ENCODE data around the gene RPL5. TPM values are rescaled to one million over a fixed set of nuclear protein-coding genes. Genes with fewer than 3 reads are reported as not detected.

The RPL5 gene
- total RNA-seq, 1 donor from 2014 or later, result 713 TPM

DNA sequence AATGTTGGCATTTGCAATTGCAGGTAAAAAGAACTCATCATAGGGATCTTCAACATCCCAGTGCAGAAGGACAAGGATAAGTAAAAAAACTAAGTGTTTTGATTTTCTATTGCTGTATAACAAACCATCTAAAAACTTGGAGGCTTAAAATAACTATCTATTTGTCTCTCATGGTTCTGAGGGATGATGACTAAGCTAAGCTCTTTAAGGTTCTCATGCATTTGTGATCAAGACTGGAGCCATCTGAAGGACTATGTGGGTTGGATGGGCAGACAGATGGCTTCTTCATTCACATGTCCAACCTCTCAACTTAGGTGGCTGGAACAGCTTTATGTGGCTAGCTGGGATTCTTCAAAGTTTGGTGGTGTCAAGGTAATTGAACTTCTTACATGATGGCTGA is 51.5 kb downstream of the RPL5 start:
- no peaks in the 10 kb centered on the region for H3K36me3 ChIP-seq
- H3K9me3 ChIP-seq, result no peaks in the 10 kb centered on the region
- ATAC-seq, result no peak
- H3K27ac ChIP-seq, result no peak overlapping the region
- no peak for DNase-seq
- H3K27me3 ChIP-seq (ENCODE audit: low read depth), result no peaks in the 10 kb centered on the region
- H3K4me3 ChIP-seq, result no peak overlapping the region
- intact Hi-C loops (cut with DNase I), result no loop called here
- H3K4me1 ChIP-seq, result peaks cover under 1% of the 10 kb centered on the region
- TF ChIP-seq, protein P1, sequence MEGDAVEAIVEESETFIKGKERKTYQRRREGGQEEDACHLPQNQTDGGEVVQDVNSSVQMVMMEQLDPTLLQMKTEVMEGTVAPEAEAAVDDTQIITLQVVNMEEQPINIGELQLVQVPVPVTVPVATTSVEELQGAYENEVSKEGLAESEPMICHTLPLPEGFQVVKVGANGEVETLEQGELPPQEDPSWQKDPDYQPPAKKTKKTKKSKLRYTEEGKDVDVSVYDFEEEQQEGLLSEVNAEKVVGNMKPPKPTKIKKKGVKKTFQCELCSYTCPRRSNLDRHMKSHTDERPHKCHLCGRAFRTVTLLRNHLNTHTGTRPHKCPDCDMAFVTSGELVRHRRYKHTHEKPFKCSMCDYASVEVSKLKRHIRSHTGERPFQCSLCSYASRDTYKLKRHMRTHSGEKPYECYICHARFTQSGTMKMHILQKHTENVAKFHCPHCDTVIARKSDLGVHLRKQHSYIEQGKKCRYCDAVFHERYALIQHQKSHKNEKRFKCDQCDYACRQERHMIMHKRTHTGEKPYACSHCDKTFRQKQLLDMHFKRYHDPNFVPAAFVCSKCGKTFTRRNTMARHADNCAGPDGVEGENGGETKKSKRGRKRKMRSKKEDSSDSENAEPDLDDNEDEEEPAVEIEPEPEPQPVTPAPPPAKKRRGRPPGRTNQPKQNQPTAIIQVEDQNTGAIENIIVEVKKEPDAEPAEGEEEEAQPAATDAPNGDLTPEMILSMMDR (IDR thresholded peaks at IDR 0.05), result no peak

DNA sequence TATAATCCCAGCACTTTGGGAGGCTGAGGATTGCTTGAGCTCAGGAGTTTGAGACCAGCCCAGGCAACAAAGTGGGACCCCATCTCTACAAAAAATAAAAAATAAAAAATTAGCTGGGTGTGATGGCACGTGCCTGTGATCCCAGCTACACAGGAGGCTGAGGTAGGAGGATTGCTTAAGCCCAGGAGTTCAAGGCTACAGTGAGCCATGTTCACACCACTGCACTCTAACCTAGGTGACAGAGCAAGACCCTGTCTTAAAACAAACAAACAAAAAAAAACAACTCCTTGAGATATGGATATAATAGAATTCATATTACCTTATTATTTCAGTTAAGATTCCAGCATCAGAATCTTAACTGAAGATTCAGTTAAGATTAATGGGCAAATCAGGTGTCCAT is 52.4 kb downstream of the RPL5 start:
- no peak overlapping the region for H3K4me3 ChIP-seq
- H3K27me3 ChIP-seq (ENCODE audit: low read depth), result no peaks in the 10 kb centered on the region
- H3K36me3 ChIP-seq, result no peaks in the 10 kb centered on the region
- TF ChIP-seq, protein P1 (IDR thresholded peaks at IDR 0.05), result no peak
- H3K4me1 ChIP-seq, result no peaks in the 10 kb centered on the region
- intact Hi-C loops (cut with DNase I), result no loop called here
- no peak for ATAC-seq
- H3K27ac ChIP-seq, result no peak overlapping the region
- no peaks in the 10 kb centered on the region for H3K9me3 ChIP-seq
- DNase-seq, result no peak

DNA sequence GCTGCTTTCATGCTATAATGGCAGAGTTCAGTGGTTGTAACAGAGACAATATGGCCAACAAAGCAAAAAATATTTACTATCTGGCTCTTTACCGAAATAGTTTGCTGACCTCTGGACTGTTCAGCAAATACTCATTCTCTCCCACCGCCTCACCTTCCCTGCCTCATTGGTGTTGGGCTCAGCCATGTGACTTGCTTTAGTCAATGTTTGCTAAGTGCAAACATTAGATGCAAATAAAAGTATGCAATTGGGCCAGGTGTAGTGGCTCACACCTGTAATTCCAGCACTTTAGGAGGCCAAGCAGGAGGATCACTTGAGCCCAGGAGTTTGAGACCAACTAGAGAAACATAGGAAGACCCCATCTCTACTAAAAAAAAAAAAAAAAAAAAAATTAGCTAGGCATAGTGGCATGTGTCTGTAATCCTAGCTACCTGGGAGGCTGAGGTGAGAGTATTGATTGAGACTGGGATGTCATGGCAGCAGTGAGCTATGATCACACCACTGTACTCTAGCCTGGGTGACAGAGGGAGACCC is 55.1 kb downstream of the RPL5 start:
- DNase-seq, result no peak
- peak; percentile 56 to 77 for ATAC-seq
- H3K27ac ChIP-seq, result no peak overlapping the region

DNA sequence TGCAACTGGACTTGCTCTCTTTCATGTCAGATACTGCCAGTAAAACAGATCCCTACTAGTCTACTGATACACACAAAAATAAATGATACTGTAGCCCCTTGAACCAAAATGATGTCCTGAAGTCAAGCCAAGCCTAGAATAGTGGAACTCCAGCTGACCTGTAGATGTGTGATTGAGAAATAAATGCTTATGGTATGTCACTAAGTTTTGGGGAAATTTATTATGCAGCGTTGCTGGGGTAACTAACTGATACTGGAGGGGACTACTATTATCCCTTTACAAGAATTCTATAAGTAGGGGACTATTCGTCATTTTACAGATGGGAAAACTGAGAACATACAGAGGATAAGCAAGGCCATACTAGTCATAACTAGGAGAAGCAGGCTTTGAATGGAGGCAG is 55.6 kb downstream of the RPL5 start:
- H3K27me3 ChIP-seq (ENCODE audit: low read depth), result no peaks in the 10 kb centered on the region
- TF ChIP-seq, protein P1 (IDR thresholded peaks at IDR 0.05), result no peak
- H3K4me3 ChIP-seq, result no peak overlapping the region
- ATAC-seq (no peak), DNase-seq (no peak)
- no peaks in the 10 kb centered on the region for H3K9me3 ChIP-seq
- H3K4me1 ChIP-seq, result no peaks in the 10 kb centered on the region
- intact Hi-C loops (cut with DNase I), result no loop called here
- H3K36me3 ChIP-seq, result no peaks in the 10 kb centered on the region
- H3K27ac ChIP-seq, result no peak overlapping the region

More for the DNA sequence above, 55.1 kb downstream of the RPL5 start:
- TF ChIP-seq, protein P1 (IDR thresholded peaks at IDR 0.05), result no peak
- no peak overlapping the region for H3K4me3 ChIP-seq
- no peaks in the 10 kb centered on the region for H3K9me3 ChIP-seq
- H3K36me3 ChIP-seq, result no peaks in the 10 kb centered on the region
- H3K27me3 ChIP-seq (ENCODE audit: low read depth), result no peaks in the 10 kb centered on the region
- H3K4me1 ChIP-seq, result no peaks in the 10 kb centered on the region
- intact Hi-C loops (cut with DNase I), result no loop called here

Other genes starting within 250 kb of the RPL5 start
- 48.5 TPM for gene EVI5, start 46.9 kb upstream of the RPL5 start, total RNA-seq
- gene DIPK1A, start 129.4 kb downstream of the RPL5 start, total RNA-seq, result 5.6 TPM
- 20.2 TPM for gene MTF2, start 247.2 kb downstream of the RPL5 start, total RNA-seq